Uterus (tissue), 4 donors: Measurements from ENCODE around the gene IL22RA1. TPM values are rescaled to one million over a fixed set of nuclear protein-coding genes. Genes with fewer than 3 reads are reported as not detected.

Experiments used
- DNase-seq, 2 donors: peaks; one replicate each; pipeline ENCODE4 v3.0.0-alpha.2; 2019 to 2020
- H3K27ac ChIP-seq, 2 donors: fragments of 200-600 bp; sonication (generic); 1 replicate in 1 of 2; 2 replicates in 1 of 2; pipeline ENCODE4 v1.5.1; 2016 to 2018
- H3K27me3 ChIP-seq, 2 donors: fragments of 200-600 bp; sonication (generic); one replicate each; pipeline ENCODE4 v1.5.1; 2018 to 2019; ENCODE audit warnings: control low read depth in 1 of 2
- H3K36me3 ChIP-seq, 2 donors: fragments of 200-600 bp; sonication (generic); one replicate each; pipeline ENCODE4 v1.5.1; 2019; ENCODE audit warnings: control low read depth in 1 of 2
- H3K4me1 ChIP-seq, 2 donors: fragments of 200-600 bp; sonication (generic); one replicate each; pipeline ENCODE4 v1.5.1; 2018 to 2019; ENCODE audit warnings: control low read depth in 1 of 2
- H3K4me3 ChIP-seq, 2 donors: fragments of 200-600 bp; sonication (generic); 1 replicate in 1 of 2; 2 replicates in 1 of 2; pipeline ENCODE4 v1.5.1; 2018 to 2019; ENCODE audit warnings: mild to moderate bottlenecking in 1 of 2
- H3K9me3 ChIP-seq, 2 donors: fragments of 200-600 bp; sonication (generic); one replicate each; pipeline ENCODE4 v1.5.1; 2019; ENCODE audit warnings: control low read depth in 1 of 2
- POLR2A ChIP-seq, 2 donors: fragments of 450-650 bp; IDR thresholded peaks; one replicate each; pipeline ENCODE4 v1.6.1; 2016; ENCODE audit warnings: antibody characterized with exemption in 2 of 2, mild to moderate bottlenecking in 1 of 2, moderate library complexity in 1 of 2
- intact Hi-C: fragments of 100-400 bp; cut with DNase I; formaldehyde crosslinking; loops from one replicate; pipeline ENCODE4 v1.15.1; 2023; ENCODE audit warnings: low total_unique reads
- total RNA-seq, 4 donors: library from RNA; depleted of rRNA in 3 of 4; stranded (reverse); fragments of >200 nt in 3 of 4; gene quantifications; one replicate each; pipeline versions ENCODE4 v1.1.0 to v1.2.4, GENCODE V29; 2014 to 2023
- TF ChIP-seq, protein P1 (sequence below), 4 experiments: fragments of 200-600 bp in 2 of 4; fragments of 450-650 bp in 2 of 4; sonication (generic) in 2 of 4; IDR thresholded peaks; one replicate each; pipeline ENCODE4 v1.5.1; 2016 to 2019; ENCODE audit warnings: antibody characterized with exemption in 4 of 4, mild to moderate bottlenecking in 2 of 4, moderate library complexity in 1 of 4
- donor health status: DM: yes; HTN: yes; CAD: no.

Gene IL22RA1
- total RNA-seq, 4 donors from 2014 or later: 0.21 to 0.37 TPM; not detected in 2

DNA sequence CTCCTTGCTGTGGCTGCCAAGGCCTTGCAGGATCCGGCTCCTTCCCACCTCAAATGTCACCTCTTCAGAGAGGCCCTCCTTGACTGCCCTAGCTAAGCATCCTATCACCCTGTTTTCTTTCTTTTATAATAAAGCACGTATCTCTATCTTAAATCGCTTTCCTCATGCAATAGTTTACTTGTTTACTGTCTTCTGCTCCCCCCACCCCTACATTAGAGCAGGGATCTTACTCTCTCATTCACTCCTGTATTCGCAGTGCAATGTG lies 67.4 kb downstream of the IL22RA1 start:
- no peaks in the 10 kb centered on the region for H3K4me1 ChIP-seq
- intact Hi-C loops: no loop called here
- no peaks in the 10 kb centered on the region for H3K27me3 ChIP-seq
- H3K4me3 ChIP-seq: no peak overlapping the region
- no peak overlapping the region for H3K27ac ChIP-seq
- no peaks in the 10 kb centered on the region for H3K36me3 ChIP-seq
- no peak for TF ChIP-seq POLR2A (IDR thresholded peaks at IDR 0.05)
- TF ChIP-seq, protein P1, sequence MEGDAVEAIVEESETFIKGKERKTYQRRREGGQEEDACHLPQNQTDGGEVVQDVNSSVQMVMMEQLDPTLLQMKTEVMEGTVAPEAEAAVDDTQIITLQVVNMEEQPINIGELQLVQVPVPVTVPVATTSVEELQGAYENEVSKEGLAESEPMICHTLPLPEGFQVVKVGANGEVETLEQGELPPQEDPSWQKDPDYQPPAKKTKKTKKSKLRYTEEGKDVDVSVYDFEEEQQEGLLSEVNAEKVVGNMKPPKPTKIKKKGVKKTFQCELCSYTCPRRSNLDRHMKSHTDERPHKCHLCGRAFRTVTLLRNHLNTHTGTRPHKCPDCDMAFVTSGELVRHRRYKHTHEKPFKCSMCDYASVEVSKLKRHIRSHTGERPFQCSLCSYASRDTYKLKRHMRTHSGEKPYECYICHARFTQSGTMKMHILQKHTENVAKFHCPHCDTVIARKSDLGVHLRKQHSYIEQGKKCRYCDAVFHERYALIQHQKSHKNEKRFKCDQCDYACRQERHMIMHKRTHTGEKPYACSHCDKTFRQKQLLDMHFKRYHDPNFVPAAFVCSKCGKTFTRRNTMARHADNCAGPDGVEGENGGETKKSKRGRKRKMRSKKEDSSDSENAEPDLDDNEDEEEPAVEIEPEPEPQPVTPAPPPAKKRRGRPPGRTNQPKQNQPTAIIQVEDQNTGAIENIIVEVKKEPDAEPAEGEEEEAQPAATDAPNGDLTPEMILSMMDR (IDR thresholded peaks at IDR 0.05): no peak
- H3K9me3 ChIP-seq: no peaks in the 10 kb centered on the region
- DNase-seq: no peak

GRCh38 chr1:24074817-24075589 lies 67.9 kb downstream of the IL22RA1 start:
- H3K9me3 ChIP-seq: no peaks in the 10 kb centered on the region
- H3K4me3 ChIP-seq: no peak overlapping the region
- no peaks in the 10 kb centered on the region for H3K27me3 ChIP-seq
- no peaks in the 10 kb centered on the region for H3K36me3 ChIP-seq
- no peak for DNase-seq
- H3K4me1 ChIP-seq: no peaks in the 10 kb centered on the region
- TF ChIP-seq POLR2A (IDR thresholded peaks at IDR 0.05): no peak
- TF ChIP-seq, protein P1 (IDR thresholded peaks at IDR 0.05): no peak
- intact Hi-C loops: no loop called here
- H3K27ac ChIP-seq: no peak overlapping the region

GRCh38 chr1:24074196-24074595 lies 68.7 kb downstream of the IL22RA1 start:
- Histone ChIP-seq H3K36me3 (no peaks in the 10 kb centered on the region), H3K4me3 (no peak overlapping the region), H3K9me3 (no peaks in the 10 kb centered on the region), H3K4me1 (no peaks in the 10 kb centered on the region), H3K27ac (no peak overlapping the region), H3K27me3 (no peaks in the 10 kb centered on the region)
- no peak for DNase-seq
- no peak for TF ChIP-seq POLR2A (IDR thresholded peaks at IDR 0.05)
- TF ChIP-seq, protein P1 (IDR thresholded peaks at IDR 0.05): no peak
- intact Hi-C loops: no loop called here

GRCh38 chr1:24071941-24072340 lies 71.0 kb downstream of the IL22RA1 start:
- no peak for DNase-seq

GRCh38 chr1:24070821-24071393 lies 72.0 kb downstream of the IL22RA1 start:
- Histone ChIP-seq H3K9me3 (no peaks in the 10 kb centered on the region), H3K4me1 (no peaks in the 10 kb centered on the region), H3K4me3 (no peak overlapping the region), H3K27me3 (no peaks in the 10 kb centered on the region), H3K36me3 (no peaks in the 10 kb centered on the region), H3K27ac (no peak overlapping the region)
- DNase-seq: peak; percentile 79 to 81
- intact Hi-C loops: no loop called here
- TF ChIP-seq, protein P1 (IDR thresholded peaks at IDR 0.05): peak; percentile 72 to 87 (median 86)
- no peak for TF ChIP-seq POLR2A (IDR thresholded peaks at IDR 0.05)

More at GRCh38 chr1:24071941-24072340, 71.0 kb downstream of the IL22RA1 start:
- TF ChIP-seq POLR2A (IDR thresholded peaks at IDR 0.05): no peak
- TF ChIP-seq, protein P1 (IDR thresholded peaks at IDR 0.05): no peak
- H3K4me1 ChIP-seq: no peaks in the 10 kb centered on the region
- no peaks in the 10 kb centered on the region for H3K9me3 ChIP-seq
- H3K27me3 ChIP-seq: no peaks in the 10 kb centered on the region
- no peak overlapping the region for H3K4me3 ChIP-seq
- no peak overlapping the region for H3K27ac ChIP-seq
- intact Hi-C loops: no loop called here
- H3K36me3 ChIP-seq: no peaks in the 10 kb centered on the region
